Thoracic aorta (tissue), 2 donors: ENCODE measurements around the gene JAG1. TPM values are rescaled to one million over a fixed set of nuclear protein-coding genes. Genes with fewer than 3 reads are reported as not detected.

Source experiments
- ATAC-seq: fragments of 150-250 bp; one replicate; pipeline ENCODE4 v1.8.0; 2017; ENCODE audit warnings: low read depth; ENCODE audit not compliant: insufficient number of reproducible peaks, low FRiP score
- DNase-seq: peaks from one replicate; pipeline ENCODE4 v3.0.0-alpha.2; 2020; ENCODE audit warnings: low spot score
- H3K27ac ChIP-seq, 2 donors: fragments of 200-600 bp; sonication (generic); 1 replicate in 1 of 2; 2 replicates in 1 of 2; pipeline ENCODE4 v1.5.1; 2016; ENCODE audit warnings: mild to moderate bottlenecking in 2 of 2, moderate library complexity in 2 of 2
- H3K27me3 ChIP-seq: fragments of 200-600 bp; sonication (generic); replicated peaks from 2 replicates; pipeline ENCODE4 v1.6.0; 2016; ENCODE audit warnings: mild to moderate bottlenecking; ENCODE audit not compliant: insufficient read depth
- H3K36me3 ChIP-seq: fragments of 200-600 bp; sonication (generic); one replicate; pipeline ENCODE4 v1.5.1; 2016
- H3K4me1 ChIP-seq, 2 donors: fragments of 200-600 bp; sonication (generic); 1 replicate in 1 of 2; 2 replicates in 1 of 2; pipeline versions ENCODE4 v1.5.1 to v1.6.0; 2016; ENCODE audit warnings: low read depth in 2 of 2, mild to moderate bottlenecking in 1 of 2; ENCODE audit not compliant: control insufficient read depth in 1 of 2
- H3K4me3 ChIP-seq: fragments of 200-600 bp; sonication (generic); 2 replicates; pipeline ENCODE4 v1.5.1; 2016; ENCODE audit warnings: mild to moderate bottlenecking
- H3K9me3 ChIP-seq: fragments of 200-600 bp; sonication (generic); 2 replicates; pipeline ENCODE4 v1.5.1; 2016
- CTCF ChIP-seq: fragments of 200-600 bp; sonication (generic); IDR thresholded peaks from one replicate; pipeline ENCODE4 v1.5.1; 2019; ENCODE audit warnings: antibody characterized with exemption
- total RNA-seq, 2 donors: library from RNA; depleted of rRNA; stranded (reverse); fragments of >200 nt; gene quantifications; one replicate each; pipeline versions ENCODE4 v1.1.0 to v1.2.3, GENCODE V29; 2016

Gene JAG1
- total RNA-seq, 2 donors from 2014 or later = 237 to 253 TPM

- no peaks in the 10 kb centered on the region for H3K27me3 ChIP-seq
- H3K4me3 ChIP-seq = peak overlapping the region; percentile 96
- H3K9me3 ChIP-seq = no peaks in the 10 kb centered on the region
- TF ChIP-seq CTCF = no peak
- H3K36me3 ChIP-seq = peaks cover 10% of the 10 kb centered on the region
- peak overlapping the region; percentile 98 to 100 for H3K27ac ChIP-seq
- no peak for ATAC-seq
- peaks cover 27 to 63% of the 10 kb centered on the region in 2 donors for H3K4me1 ChIP-seq
- no peak for DNase-seq
Observed at GRCh38 chr20:10668677-10669368, 5.0 kb downstream of the JAG1 start.

- Histone ChIP-seq H3K36me3 (peaks cover 10% of the 10 kb centered on the region), H3K27me3 (no peaks in the 10 kb centered on the region), H3K4me3 (peak overlapping the region; percentile 96), H3K9me3 (no peaks in the 10 kb centered on the region), H3K4me1 (peaks cover 37 to 75% of the 10 kb centered on the region in 2 donors), H3K27ac (peak overlapping the region; percentile 98 to 100)
- ATAC-seq (no peak), DNase-seq (no peak)
- TF ChIP-seq CTCF = no peak
Observed at GRCh38 chr20:10667560-10668167, 6.1 kb downstream of the JAG1 start.

- peak overlapping the region; percentile 96 for H3K4me3 ChIP-seq
- peaks cover 40 to 81% of the 10 kb centered on the region in 2 donors for H3K4me1 ChIP-seq
- H3K36me3 ChIP-seq = peaks cover 10% of the 10 kb centered on the region
- peak overlapping the region; percentile 98 to 100 for H3K27ac ChIP-seq
- H3K27me3 ChIP-seq = no peaks in the 10 kb centered on the region
- no peak for TF ChIP-seq CTCF
- DNase-seq (no peak), ATAC-seq (peak; percentile 7)
- no peaks in the 10 kb centered on the region for H3K9me3 ChIP-seq
Observed at GRCh38 chr20:10667077-10667401, 6.8 kb downstream of the JAG1 start.

GRCh38 chr20:10666221-10667076, 7.3 kb downstream of the JAG1 start:
- Histone ChIP-seq H3K9me3 (no peaks in the 10 kb centered on the region), H3K4me3 (peak overlapping the region; percentile 96), H3K27ac (peak overlapping the region; percentile 98 to 100), H3K36me3 (peaks cover 13% of the 10 kb centered on the region), H3K4me1 (peaks cover 40 to 87% of the 10 kb centered on the region in 2 donors), H3K27me3 (no peaks in the 10 kb centered on the region)
- ATAC-seq (peak; percentile 15), DNase-seq (no peak)
- no peak for TF ChIP-seq CTCF

- no peaks in the 10 kb centered on the region for H3K9me3 ChIP-seq
- H3K27me3 ChIP-seq = no peaks in the 10 kb centered on the region
- ATAC-seq (no peak), DNase-seq (no peak)
- peaks cover 17% of the 10 kb centered on the region for H3K36me3 ChIP-seq
- H3K4me3 ChIP-seq = peak overlapping the region; percentile 96
- H3K27ac ChIP-seq = peak overlapping the region; percentile 98 to 100
- peaks cover 44 to 93% of the 10 kb centered on the region in 2 donors for H3K4me1 ChIP-seq
- no peak for TF ChIP-seq CTCF
Observed at GRCh38 chr20:10665791-10666190, 8.0 kb downstream of the JAG1 start.
